Esophagus squamous epithelium (tissue), 4 donors: ENCODE data around the gene GALNT2.

Source experiments
- POLR2A ChIP-seq, 4 donors: fragments of 450-650 bp; IDR thresholded peaks; one replicate each; pipeline ENCODE4 v1.6.1; 2017; ENCODE audit warnings: antibody characterized with exemption in 4 of 4, mild to moderate bottlenecking in 4 of 4, moderate library complexity in 3 of 4
- TF ChIP-seq, protein P1 (sequence below), 6 experiments: fragments of 450-650 bp in 4 of 6; fragments of 200-600 bp in 2 of 6; sonication (generic) in 2 of 6; IDR thresholded peaks; one replicate each; pipeline ENCODE4 v1.5.1; 2016 to 2019; ENCODE audit warnings: antibody characterized with exemption in 6 of 6, mild to moderate bottlenecking in 4 of 6, moderate library complexity in 4 of 6

DNA sequence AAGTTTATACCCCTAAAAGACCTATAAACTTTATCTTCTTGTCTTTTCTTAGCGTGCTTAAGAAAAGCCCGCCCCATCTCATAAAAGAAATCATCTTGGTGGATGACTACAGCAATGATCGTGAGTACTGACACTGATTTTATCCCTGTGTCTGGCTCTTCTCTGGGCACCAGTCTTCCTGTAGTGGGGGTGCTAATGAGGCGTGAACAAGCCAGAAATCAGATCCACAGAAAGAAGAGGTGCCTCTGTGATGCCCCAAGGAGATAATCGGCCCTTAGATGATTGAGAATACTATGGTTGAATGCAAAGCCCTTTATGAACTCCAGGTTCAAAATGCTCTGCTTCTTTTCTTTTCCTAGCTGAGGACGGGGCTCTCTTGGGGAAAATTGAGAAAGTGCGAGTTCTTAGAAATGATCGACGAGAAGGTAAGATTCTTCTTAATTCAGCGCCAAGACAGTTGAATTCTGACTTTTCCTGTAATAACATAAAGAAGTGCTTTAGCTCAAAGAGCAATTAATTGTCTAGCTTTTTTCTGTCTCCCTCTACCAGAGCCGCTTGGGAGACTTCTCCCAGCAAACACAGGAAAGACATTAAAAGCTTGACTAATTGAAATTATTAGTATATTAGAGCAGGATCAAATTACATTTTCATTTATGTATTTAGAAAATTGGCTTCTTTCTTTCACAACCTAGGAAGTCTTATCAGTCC, 169.4 kb downstream of the GALNT2 start:
- TF ChIP-seq, protein P1, sequence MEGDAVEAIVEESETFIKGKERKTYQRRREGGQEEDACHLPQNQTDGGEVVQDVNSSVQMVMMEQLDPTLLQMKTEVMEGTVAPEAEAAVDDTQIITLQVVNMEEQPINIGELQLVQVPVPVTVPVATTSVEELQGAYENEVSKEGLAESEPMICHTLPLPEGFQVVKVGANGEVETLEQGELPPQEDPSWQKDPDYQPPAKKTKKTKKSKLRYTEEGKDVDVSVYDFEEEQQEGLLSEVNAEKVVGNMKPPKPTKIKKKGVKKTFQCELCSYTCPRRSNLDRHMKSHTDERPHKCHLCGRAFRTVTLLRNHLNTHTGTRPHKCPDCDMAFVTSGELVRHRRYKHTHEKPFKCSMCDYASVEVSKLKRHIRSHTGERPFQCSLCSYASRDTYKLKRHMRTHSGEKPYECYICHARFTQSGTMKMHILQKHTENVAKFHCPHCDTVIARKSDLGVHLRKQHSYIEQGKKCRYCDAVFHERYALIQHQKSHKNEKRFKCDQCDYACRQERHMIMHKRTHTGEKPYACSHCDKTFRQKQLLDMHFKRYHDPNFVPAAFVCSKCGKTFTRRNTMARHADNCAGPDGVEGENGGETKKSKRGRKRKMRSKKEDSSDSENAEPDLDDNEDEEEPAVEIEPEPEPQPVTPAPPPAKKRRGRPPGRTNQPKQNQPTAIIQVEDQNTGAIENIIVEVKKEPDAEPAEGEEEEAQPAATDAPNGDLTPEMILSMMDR (IDR thresholded peaks at IDR 0.05): no peak
- no peak for TF ChIP-seq POLR2A (IDR thresholded peaks at IDR 0.05)
